ENCODE measurements around the gene RPTOR. TPM values are rescaled to one million over a fixed set of nuclear protein-coding genes. Genes with fewer than 3 reads are reported as not detected.
A peak's percentile ranks its signal among the peaks of the same experiment; 100 is the strongest.

The RPTOR gene
- total RNA-seq, 1 experiment from 2014 or later: 25.1 TPM

DNA sequence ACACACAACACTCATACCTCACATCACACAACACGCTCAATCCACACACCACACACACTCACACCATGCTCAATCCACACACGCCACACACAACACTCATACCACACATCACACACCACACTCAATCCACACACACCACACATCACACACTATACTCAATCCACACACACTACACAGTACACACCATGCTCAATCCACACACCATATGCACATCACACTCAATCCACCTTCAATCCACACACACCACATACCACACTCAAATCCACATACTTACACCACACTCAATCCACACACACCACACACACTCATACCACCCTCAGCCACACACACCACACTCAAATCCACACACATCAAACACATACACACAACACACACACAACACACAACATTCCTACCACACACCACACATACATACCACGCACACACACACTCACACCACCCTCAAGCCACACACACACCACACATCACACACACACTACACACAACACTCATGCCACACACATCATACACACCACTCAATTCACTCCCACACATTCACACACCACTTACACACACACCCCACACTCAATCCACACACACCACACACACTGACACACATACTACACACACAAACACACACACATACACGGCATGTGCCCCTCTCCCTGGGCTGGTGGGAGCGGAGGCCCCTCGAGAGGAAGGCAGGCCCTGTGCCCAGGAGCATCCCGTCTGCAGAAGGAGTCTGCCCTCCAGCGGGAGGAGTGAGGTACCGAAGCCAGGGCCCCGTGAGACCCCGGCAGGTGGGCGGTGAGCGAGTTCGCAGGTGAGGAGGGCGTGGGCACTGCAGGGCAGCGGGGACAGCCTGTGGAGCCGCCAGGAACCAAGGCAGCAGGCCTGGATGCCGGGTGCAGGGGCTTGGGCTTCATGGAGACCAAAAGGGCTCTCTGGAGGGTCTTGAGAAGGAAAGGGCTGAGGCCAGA is 33.1 kb upstream of the RPTOR start:
- Histone ChIP-seq H2BK12ac (ENCODE audit: insufficient read length, low read depth, low read length) (no peak overlapping the region), H3K79me2 (ENCODE audit: insufficient read depth, low read length) (no peaks in the 10 kb centered on the region), H3K23ac (ENCODE audit: insufficient read length, low read depth, low read length) (no peak overlapping the region), H2BK5ac (ENCODE audit: insufficient read length, low read length) (no peak overlapping the region), H4K8ac (replicated peaks; ENCODE audit: insufficient read length, low read depth, low read length) (no peak overlapping the region), H3K23me2 (ENCODE audit: insufficient read length, low read depth, low read length, poor library complexity, severe bottlenecking) (no peaks in the 10 kb centered on the region), H3K4me2 (ENCODE audit: insufficient read depth, insufficient read length, low read length) (no peak overlapping the region), H3K18ac (ENCODE audit: insufficient read length, low read depth, low read length) (no peak overlapping the region), H3T11ph (ENCODE audit: low read length) (no peak overlapping the region), H2BK20ac (ENCODE audit: low read depth, low read length, poor library complexity, severe bottlenecking) (no peak overlapping the region), H2BK120ac (ENCODE audit: low read depth, low read length, poor library complexity, severe bottlenecking) (no peak overlapping the region), H3K9me3 (ENCODE audit: control insufficient read depth, low read depth, low read length) (no peaks in the 10 kb centered on the region), H2AFZ (ENCODE audit: low read length) (no peak overlapping the region), H3K4me1 (ENCODE audit: insufficient read depth, low read length) (no peaks in the 10 kb centered on the region), H3K27me3 (ENCODE audit: insufficient read depth, low read length) (no peaks in the 10 kb centered on the region), H3K79me1 (ENCODE audit: insufficient read depth, low read depth, low read length, poor library complexity, severe bottlenecking) (no peaks in the 10 kb centered on the region), H3K9ac (ENCODE audit: extremely low read depth, insufficient read length, low read length) (no peak overlapping the region), H3K56ac (ENCODE audit: insufficient read length, low read depth, low read length) (no peak overlapping the region), H2BK15ac (ENCODE audit: low read depth, low read length) (no peak overlapping the region), H4K91ac (ENCODE audit: insufficient read length, low read depth, low read length) (no peak overlapping the region), H4K5ac (ENCODE audit: insufficient read length, low read depth, low read length) (peak overlapping the region; percentile 26), H3K27ac (ENCODE audit: insufficient read length, low read depth, low read length) (no peak overlapping the region), H2AK5ac (ENCODE audit: insufficient read length, low read length) (no peak overlapping the region), H3K4ac (ENCODE audit: low read depth, low read length) (no peak overlapping the region), H3K14ac (ENCODE audit: insufficient read depth, low read length) (no peak overlapping the region), H4K20me1 (ENCODE audit: control insufficient read depth, insufficient read depth, insufficient read length) (no peaks in the 10 kb centered on the region)
- H3K27ac Mint-ChIP-seq: no peak overlapping the region; a peak in 1 of 7 replicates
- DNase-seq: peak; percentile 82
- H3K36me3 Mint-ChIP-seq (ENCODE audit: insufficient read depth in 1 of 3, low read depth in 3 of 3): no peaks in the 10 kb centered on the region
- no peaks in the 10 kb centered on the region for H3K9me3 Mint-ChIP-seq
- 0 out of 4 replicates have a peak, but pooled peaks cover 0 to 3% of the 10 kb centered on the region in 2 experiments for H3K4me1 Mint-ChIP-seq
- H3K4me3 Mint-ChIP-seq: no peak overlapping the region
- WGBS (ENCODE audit: extremely low coverage, insufficient read length, low lambda C conversion rate): 100% methylated on average over 3 of the region's 18 CpGs
- H3K27me3 Mint-ChIP-seq (ENCODE audit: low read depth): peaks cover 31% of the 10 kb centered on the region
- TF ChIP-seq, protein P1, sequence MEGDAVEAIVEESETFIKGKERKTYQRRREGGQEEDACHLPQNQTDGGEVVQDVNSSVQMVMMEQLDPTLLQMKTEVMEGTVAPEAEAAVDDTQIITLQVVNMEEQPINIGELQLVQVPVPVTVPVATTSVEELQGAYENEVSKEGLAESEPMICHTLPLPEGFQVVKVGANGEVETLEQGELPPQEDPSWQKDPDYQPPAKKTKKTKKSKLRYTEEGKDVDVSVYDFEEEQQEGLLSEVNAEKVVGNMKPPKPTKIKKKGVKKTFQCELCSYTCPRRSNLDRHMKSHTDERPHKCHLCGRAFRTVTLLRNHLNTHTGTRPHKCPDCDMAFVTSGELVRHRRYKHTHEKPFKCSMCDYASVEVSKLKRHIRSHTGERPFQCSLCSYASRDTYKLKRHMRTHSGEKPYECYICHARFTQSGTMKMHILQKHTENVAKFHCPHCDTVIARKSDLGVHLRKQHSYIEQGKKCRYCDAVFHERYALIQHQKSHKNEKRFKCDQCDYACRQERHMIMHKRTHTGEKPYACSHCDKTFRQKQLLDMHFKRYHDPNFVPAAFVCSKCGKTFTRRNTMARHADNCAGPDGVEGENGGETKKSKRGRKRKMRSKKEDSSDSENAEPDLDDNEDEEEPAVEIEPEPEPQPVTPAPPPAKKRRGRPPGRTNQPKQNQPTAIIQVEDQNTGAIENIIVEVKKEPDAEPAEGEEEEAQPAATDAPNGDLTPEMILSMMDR (conservative IDR thresholded peaks at IDR 0.05): peak; percentile 68

Data from H9 (cell line).